ENCODE data around the gene HHIP. TPM values are rescaled to one million over a fixed set of nuclear protein-coding genes. Genes with fewer than 3 reads are reported as not detected.

The HHIP gene
- total and polyA plus RNA-seq, 2 of the 13 experiments (the other 11 are each of a cell fraction or from before 2014, with no cell fraction given), result not detected

DNA sequence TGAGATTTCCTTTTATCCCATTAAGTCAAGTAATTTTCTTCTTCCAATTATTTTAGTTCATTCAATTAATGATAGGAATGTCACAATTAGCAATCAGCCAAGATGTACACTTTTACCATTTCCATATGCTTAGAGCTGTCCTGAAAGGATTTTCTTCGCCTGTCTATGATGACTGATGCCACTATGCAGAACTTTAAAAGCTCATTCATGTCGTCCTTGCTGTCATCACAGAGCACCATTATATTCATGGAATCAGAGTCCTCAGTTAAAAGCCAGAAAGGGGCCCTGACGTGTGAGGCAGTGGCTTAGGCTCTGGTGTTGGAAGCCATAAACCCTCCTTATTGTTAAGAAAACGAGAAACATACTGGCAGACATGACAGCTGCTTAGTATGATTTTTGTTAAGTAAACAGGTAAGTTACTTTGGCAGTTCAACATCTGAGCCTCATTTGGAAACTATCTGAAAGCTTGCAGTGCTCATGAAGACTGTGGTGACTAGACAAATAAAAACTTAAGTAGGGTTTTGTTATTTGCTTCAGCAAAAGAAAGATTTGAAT, 73.1 kb downstream of the HHIP start:
- BruUV-seq (replicated peaks), result no TSS peak
- WGBS (ENCODE audit: low lambda C conversion rate), result 2% methylated on average over 4 of the region's 4 CpGs
- no peaks in the 10 kb centered on the region for H3K79me2 ChIP-seq (ENCODE audit: insufficient read depth, low read length)
- CTCF ChIA-PET (ENCODE audit: low intra/inter-chr PET ratio, low total read pairs), result no interaction called here
- no peak for FAIRE-seq
- DNase-seq (ENCODE audit: low spot score), result no peak
- H4K20me1 ChIP-seq (ENCODE audit: insufficient read depth, low read length), result no peaks in the 10 kb centered on the region
- no peaks in the 10 kb centered on the region for H3K4me1 ChIP-seq (ENCODE audit: insufficient read depth, low read length)
- no peaks in the 10 kb centered on the region for H3K9me3 ChIP-seq (ENCODE audit: low read length)
- no peak overlapping the region for H3K9ac ChIP-seq (ENCODE audit: insufficient read depth, low read depth, low read length)
- no peak overlapping the region for H3K4me3 ChIP-seq (replicated peaks in 1 of 3; ENCODE audit: insufficient read depth in 1 of 3, low read depth in 2 of 3, low read length in 3 of 3)
- no peak overlapping the region for H3K27ac ChIP-seq (ENCODE audit: extremely low read length, insufficient read depth, low read length)
- POLR2A ChIA-PET, result no interaction called here
- no peaks in the 10 kb centered on the region for H3K27me3 ChIP-seq (ENCODE audit: control insufficient read depth in 1 of 2, insufficient read depth in 2 of 2, low read length in 2 of 2)
- intact Hi-C loops (cut with micrococcal nuclease; ENCODE audit: unreplicated experiment) (no loop called here), in situ Hi-C loops (cut with HindIII; ENCODE audit: extremely low pct_ligation_motif_present, low pct_unique_long_range_greater_than_20kb) (no loop called here)
- H2AFZ ChIP-seq (ENCODE audit: low read length), result no peak overlapping the region
- H3K36me3 ChIP-seq (replicated peaks in 1 of 2; ENCODE audit: control insufficient read depth in 1 of 2, insufficient read depth in 2 of 2, low read length in 2 of 2), result no peaks in the 10 kb centered on the region
- no peak overlapping the region for H3K4me2 ChIP-seq (ENCODE audit: low read depth, low read length)
- no peak for ATAC-seq
- TF ChIP-seq ZFP90 (CRISPR knock-in tag; IDR thresholded peaks at IDR 0.05; ENCODE audit: borderline replicate concordance) (no peak), PAF1 (CRISPR knock-in tag; IDR thresholded peaks at IDR 0.05) (no peak), SALL1 (CRISPR knock-in tag; IDR thresholded peaks at IDR 0.05) (no peak), ZNF20 (CRISPR knock-in tag; IDR thresholded peaks at IDR 0.05) (no peak), ZNF33B (CRISPR knock-in tag; IDR thresholded peaks at IDR 0.05) (no peak), BCL3 (CRISPR knock-in tag; IDR thresholded peaks at IDR 0.05) (no peak), BHLHE40 (IDR thresholded peaks at IDR 0.05; ENCODE audit: low read length) (no peak), SOX6 (IDR thresholded peaks at IDR 0.05) (no peak), SOX6 (CRISPR knock-in tag; IDR thresholded peaks at IDR 0.05) (no peak), DNMT3B (CRISPR knock-in tag; conservative IDR thresholded peaks at IDR 0.05) (no peak), RARG (CRISPR knock-in tag; IDR thresholded peaks at IDR 0.05; ENCODE audit: low read depth) (no peak), ZNF468 (CRISPR knock-in tag; IDR thresholded peaks at IDR 0.05) (no peak), IRF2 (CRISPR knock-in tag; IDR thresholded peaks at IDR 0.05) (no peak), ZNF552 (CRISPR knock-in tag; IDR thresholded peaks at IDR 0.05; ENCODE audit: borderline replicate concordance) (no peak), ZNF124 (CRISPR knock-in tag; IDR thresholded peaks at IDR 0.05) (no peak)
- TF ChIP-seq, protein P1, sequence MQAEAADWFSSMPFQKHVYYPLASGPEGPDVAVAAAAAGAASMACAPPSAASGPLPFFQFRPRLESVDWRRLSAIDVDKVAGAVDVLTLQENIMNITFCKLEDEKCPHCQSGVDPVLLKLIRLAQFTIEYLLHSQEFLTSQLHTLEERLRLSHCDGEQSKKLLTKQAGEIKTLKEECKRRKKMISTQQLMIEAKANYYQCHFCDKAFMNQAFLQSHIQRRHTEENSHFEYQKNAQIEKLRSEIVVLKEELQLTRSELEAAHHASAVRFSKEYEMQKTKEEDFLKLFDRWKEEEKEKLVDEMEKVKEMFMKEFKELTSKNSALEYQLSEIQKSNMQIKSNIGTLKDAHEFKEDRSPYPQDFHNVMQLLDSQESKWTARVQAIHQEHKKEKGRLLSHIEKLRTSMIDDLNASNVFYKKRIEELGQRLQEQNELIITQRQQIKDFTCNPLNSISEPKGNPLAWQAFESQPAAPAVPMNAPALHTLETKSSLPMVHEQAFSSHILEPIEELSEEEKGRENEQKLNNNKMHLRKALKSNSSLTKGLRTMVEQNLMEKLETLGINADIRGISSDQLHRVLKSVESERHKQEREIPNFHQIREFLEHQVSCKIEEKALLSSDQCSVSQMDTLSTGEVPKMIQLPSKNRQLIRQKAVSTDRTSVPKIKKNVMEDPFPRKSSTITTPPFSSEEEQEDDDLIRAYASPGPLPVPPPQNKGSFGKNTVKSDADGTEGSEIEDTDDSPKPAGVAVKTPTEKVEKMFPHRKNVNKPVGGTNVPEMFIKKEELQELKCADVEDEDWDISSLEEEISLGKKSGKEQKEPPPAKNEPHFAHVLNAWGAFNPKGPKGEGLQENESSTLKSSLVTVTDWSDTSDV (CRISPR knock-in tag; IDR thresholded peaks at IDR 0.05), result no peak
- TF ChIP-seq, protein P2, sequence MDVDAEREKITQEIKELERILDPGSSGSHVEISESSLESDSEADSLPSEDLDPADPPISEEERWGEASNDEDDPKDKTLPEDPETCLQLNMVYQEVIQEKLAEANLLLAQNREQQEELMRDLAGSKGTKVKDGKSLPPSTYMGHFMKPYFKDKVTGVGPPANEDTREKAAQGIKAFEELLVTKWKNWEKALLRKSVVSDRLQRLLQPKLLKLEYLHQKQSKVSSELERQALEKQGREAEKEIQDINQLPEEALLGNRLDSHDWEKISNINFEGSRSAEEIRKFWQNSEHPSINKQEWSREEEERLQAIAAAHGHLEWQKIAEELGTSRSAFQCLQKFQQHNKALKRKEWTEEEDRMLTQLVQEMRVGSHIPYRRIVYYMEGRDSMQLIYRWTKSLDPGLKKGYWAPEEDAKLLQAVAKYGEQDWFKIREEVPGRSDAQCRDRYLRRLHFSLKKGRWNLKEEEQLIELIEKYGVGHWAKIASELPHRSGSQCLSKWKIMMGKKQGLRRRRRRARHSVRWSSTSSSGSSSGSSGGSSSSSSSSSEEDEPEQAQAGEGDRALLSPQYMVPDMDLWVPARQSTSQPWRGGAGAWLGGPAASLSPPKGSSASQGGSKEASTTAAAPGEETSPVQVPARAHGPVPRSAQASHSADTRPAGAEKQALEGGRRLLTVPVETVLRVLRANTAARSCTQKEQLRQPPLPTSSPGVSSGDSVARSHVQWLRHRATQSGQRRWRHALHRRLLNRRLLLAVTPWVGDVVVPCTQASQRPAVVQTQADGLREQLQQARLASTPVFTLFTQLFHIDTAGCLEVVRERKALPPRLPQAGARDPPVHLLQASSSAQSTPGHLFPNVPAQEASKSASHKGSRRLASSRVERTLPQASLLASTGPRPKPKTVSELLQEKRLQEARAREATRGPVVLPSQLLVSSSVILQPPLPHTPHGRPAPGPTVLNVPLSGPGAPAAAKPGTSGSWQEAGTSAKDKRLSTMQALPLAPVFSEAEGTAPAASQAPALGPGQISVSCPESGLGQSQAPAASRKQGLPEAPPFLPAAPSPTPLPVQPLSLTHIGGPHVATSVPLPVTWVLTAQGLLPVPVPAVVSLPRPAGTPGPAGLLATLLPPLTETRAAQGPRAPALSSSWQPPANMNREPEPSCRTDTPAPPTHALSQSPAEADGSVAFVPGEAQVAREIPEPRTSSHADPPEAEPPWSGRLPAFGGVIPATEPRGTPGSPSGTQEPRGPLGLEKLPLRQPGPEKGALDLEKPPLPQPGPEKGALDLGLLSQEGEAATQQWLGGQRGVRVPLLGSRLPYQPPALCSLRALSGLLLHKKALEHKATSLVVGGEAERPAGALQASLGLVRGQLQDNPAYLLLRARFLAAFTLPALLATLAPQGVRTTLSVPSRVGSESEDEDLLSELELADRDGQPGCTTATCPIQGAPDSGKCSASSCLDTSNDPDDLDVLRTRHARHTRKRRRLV (CRISPR knock-in tag; IDR thresholded peaks at IDR 0.05), result no peak
- TF ChIP-seq, protein P3, sequence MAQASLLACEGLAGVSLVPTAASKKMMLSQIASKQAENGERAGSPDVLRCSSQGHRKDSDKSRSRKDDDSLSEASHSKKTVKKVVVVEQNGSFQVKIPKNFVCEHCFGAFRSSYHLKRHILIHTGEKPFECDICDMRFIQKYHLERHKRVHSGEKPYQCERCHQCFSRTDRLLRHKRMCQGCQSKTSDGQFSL (CRISPR knock-in tag; IDR thresholded peaks at IDR 0.05), result no peak

Measured in HepG2 (cell line).